Activated CD8-positive, alpha-beta memory T cell treated with anti-CD3 and anti-CD28 coated beads, Interleukin-2, amount 50 U/mL, for 24 hours (primary cell): Measurements from ENCODE around the gene ABLIM1.

ENCODE experiments used
- DNase-seq: peaks from one replicate; pipeline ENCODE4 v3.0.0-alpha.2; 2020; ENCODE audit errors: extremely low read depth

Gene ABLIM1

DNA sequence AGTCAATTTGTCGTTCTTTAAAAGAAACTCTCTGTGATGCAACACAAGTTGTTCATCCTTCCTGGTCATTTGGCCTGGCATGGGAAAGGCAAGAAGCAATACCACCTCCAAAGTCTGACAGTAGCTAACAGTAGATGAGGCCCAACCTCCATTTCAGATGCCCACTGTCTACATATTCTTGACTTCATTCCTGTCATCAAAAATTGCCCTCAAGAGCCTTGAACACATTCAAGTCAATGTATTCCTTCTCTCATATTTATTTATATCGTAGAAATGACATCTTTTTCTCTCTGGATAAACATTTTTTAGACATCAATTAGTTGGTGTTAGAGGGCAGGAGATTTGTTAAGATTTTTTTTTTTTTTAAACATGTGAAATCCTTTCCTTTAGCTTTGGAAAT is 33.7 kb downstream of the ABLIM1 start:
- no peak for DNase-seq

DNA sequence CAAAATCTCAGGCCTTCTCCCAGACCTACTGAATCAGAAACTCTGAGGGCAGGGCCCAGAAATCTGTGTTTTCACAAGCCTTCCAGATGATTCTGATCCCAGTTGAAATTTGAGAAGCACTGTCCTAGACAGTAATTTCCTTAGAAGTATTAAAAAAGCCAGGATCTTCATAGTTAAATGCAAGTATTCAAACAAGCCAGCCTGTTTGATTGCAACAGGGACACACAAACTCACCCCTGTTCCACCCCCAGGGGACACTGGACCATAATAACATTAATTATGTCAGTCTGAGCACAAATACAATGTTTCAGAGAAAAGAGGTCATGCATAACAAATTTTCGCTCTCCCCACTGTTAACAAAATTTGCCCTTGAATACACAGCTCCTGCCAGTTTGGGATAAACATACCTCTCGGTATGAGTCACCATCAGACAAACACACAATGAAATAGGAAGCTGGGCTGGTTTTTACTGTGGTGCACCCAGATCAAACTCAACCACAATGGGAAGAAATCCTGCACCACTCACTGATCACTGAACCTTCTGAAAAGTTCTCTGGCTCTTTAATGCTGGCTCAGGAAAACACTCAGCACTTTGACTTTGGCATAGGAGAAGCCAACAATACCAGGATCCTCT is 34.3 kb downstream of the ABLIM1 start:
- DNase-seq: no peak

DNA sequence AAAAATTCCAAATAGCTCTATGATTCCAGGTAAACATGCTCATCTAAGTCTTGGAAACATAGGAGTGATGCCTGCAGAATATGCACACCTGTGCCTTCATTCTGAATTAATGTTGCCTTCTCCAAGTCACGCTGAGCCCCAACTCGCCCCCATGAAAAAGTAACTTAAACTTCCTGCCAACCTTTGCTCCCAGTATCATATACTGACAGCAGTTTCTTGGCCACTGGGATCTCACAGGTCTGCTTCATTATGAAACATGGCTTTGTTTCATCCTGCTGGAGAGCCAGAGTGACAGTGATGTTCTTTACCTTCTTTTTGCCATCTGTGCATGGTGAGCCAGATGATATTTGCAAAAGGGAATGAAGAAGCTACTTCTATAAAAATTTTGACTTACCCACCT is 34.9 kb downstream of the ABLIM1 start:
- no peak for DNase-seq

DNA sequence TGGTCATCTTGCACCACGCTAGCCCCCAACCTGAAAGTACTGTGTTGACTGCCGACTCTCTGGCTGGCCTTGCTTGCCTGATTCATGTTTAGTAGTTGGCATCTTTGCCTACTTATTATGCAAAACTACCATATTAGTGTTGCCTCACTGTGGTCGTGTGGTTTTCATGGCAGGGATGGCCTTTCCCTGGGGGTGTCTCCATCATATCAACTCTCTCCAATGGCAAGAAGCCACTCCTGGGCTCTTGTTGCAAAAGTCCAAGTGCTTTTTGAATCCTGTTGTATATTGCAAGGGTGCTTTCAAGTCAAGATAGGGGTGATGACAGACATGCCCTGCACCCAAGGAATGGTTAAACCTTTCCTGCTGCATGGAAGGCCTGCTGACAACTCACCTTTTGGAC is 39.4 kb downstream of the ABLIM1 start:
- no peak for DNase-seq

DNA sequence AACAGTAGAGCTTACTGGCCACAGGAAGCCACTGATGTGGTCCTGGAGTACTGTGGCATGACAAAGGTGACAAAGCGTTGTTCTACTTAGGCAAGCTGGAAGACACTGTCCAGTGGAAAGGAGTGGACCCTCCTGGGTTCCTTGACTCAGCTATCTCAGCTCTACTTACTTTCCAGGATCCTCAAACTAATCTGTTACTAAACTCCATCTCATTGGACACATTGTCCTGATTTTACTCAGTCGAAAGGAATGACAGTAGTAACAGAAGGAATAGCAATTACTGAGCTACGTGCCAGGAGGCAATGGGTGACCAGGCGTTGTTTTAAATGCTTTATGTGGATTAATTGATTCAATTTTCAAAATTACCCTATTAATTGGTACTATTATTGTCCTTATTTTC is 41.6 kb downstream of the ABLIM1 start:
- no peak for DNase-seq

DNA sequence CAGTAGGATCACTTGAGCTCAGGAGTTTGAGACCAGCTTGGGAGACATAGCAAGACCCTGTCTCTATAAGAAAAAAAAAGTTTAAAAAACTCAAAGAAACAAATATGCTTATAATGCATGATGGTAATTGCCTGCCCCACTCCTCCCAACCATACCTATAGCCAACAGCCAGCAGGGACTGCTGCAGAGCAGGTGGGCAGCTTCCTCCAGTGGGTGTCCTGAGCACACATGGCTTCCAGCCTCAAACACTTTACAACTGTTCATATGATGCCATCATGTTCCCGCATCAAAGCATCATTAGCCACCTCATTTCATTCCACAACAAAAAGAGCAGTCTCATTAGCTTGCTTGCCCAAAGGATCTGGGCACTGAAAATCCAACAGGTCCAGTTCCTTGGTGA is 42.0 kb downstream of the ABLIM1 start:
- no peak for DNase-seq

DNA sequence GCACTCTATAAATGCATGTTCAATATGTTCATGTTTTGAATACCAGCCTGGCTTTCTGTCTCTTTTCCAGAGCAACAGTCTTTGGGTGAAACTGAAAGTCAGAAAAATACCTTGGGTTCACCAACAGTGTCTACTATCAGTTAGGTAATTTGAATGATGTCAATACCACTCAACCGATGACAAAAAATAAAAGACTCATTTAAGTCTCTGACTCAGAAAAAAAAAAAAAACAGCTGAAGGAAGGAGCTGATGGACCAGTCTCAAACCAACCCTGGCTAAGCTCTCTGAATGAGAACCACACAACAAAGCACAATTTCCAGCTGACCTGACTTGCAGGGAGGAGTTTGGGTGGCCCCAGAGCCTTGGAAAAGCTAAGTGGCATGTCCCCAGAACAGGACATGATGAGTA is 42.5 kb downstream of the ABLIM1 start:
- DNase-seq: no peak

DNA sequence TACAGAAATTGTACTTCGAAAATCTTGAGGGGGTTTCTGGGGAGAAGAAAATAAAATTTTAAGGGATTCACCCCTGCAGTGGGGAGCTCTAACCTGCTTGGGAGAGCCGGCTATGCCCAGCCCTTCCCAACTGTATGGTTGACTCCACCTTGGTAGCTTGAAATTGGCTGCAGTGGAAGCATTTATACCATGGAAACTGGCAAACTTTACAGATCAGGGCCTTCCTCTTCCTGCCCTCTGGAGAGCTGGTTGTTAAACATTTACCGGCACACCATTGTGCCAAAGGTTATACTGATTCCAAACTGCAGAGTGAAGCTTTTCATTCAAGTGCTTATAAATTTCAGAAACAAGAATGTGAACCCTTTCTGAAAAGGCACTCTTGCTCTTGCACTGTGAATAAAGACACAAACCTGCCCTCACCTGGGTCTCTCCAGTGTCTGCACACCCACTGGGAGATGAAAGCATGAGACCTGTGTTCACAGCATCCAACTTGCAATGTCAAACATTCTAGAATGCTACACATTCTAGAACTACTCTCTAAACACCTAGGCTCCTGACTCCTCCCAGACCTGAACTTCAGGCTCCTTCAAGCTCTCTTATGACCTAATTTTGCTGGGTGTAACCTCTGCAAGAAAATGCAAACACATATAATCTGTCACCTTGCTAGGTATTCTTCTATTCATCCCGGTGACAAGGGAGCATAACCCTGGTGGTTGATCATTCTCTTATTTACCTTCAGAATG is 44.7 kb downstream of the ABLIM1 start:
- no peak for DNase-seq

DNA sequence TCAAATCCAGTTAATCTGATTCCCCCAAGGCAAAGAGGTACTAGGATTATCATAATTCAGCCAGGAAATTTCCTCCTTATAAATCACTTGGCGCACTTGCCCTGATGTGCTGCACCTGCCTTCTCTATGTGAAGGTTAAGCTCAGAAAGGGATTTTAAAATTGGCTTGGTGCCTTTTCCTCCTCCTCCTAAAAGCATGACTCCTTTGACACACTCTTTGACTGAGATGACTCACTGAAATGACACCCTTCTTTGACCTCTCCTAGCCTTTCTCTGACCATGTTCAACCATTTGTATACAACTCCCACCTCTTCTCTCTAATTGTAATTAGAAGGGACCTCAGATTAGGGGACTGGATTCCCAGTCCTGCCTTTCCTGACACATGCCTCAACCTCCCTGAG is 46.5 kb downstream of the ABLIM1 start:
- no peak for DNase-seq

DNA sequence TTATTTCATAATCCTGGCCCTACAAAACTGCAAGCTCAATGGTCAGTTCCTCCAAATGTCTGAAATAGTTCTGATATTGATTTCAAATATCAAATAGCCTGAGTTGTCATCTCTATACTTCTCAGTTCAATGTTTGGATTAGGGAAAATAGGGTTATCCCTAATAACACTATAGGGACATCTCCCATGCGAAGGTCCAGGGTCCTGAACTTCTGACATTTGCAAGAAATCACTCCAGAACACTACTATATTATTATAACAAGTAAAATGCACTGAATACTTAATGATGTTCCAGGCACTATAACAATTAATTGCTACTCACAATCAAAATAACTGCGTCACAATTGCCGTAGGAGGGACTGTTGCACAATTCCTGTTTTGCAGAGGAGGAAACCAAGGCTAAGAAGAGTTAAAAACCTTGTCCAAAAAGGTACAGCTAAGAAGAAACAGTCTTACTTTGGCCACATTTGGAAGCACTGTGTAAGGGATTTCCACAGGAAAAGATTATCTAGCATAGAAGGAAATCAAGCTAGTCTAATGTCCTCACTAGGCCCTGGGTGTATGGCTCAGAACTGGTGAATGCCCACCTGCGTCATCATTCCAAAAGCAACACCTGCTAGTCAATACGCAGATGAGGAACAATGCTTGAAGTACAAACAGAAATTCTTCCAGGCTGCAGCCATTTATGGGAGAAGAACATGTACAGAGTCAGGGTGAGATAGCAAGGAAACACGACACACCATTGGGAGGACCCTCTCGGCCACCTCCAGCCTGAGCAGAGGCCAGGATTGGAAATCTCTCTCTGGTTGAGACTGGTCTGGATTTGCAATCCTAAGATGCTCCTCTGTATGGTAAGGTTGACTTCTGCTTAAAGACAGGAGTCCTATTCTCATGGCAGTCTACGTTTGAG is 48.3 kb downstream of the ABLIM1 start:
- no peak for DNase-seq

DNA sequence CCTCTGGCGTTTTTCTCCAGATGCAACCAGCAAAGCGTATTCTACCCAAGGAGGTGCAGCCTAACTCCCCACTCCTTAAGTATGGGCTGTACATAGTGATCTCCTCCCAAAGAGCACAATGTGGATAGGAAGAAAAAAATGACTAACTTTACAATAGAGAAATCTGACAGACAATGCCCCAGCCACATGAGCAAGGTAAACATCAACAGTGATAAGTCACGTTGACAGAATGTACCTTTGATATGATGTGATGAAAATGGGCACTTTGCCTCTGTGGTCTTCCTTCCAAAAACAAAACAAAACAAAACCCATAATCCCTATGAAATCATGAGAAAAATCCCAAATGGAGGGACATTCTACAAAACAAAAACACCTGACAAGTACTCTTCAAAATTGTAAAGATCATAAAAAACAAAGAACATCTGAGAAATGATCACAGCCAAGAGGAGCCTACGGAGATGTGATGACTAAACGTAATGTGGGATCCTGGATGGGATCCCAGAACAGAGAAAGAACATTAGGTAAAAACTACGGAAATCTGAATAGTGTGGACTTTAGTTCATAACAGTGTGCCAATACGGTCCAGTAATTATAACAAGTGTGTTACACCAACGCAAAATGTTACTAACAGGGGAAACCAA is 50.6 kb downstream of the ABLIM1 start:
- no peak for DNase-seq

DNA sequence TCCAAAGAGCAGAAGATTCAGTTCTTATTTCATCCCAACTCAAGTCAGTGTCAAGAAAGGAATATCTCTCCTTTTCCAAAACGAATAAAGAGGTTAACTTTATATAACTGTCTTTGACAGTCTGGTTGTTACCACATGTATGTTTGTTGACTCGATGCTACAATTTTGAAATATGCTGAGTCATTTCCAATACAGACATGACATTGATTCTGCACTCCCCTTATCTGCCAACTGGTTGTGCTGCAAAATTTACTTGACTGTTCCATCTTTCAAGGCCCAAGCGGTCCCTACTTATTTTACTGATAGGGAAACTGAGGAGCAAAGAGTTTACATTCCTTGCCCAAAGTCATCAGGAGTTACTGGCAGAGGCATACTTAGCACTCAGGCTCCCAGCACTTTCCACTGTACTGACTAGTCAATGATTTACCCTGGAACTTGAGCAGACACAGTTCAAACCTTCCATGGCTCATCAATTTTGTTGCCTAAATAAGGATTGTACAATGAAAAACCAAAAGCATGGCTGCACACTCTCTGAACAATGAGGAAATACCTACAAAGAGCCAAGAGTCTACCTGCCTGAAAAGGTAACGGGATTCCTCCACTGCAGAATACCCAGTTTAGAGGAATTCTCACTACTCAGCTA is 52.8 kb downstream of the ABLIM1 start:
- no peak for DNase-seq

DNA sequence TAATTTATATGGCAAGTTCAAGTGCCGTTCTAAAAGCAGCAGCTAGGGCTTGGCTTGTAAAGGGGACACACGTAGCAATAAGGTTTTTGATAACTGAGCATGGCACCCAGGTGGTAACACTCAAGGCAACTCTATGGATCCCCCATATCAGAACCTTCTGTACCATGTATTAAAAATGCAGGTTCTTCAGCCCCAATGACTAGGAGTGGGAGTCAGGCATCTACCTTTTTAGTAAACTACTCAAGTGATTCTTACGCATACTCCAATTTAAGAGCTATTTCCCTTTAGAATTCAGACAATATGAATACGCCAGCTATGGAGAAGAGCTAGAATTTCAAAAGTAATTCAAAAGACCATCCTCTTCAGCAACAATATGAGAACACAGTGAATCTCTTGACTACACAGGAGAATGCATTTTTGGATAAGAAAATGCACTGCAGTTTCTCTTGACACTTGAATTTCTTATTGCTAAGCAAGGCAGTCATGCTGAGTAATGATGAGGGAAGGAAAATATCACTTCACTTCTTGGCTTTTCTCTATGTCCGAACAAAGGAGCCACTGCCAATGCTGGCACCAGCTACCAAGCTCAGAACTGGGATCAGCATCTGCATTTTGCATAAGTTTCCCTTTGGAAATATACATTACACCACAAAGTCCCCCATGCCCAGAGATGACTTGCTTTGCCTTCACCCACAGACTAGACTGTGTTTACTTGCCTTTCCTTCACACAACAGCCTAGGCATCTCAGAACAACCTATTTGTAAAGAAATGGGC is 53.5 kb downstream of the ABLIM1 start:
- no peak for DNase-seq

DNA sequence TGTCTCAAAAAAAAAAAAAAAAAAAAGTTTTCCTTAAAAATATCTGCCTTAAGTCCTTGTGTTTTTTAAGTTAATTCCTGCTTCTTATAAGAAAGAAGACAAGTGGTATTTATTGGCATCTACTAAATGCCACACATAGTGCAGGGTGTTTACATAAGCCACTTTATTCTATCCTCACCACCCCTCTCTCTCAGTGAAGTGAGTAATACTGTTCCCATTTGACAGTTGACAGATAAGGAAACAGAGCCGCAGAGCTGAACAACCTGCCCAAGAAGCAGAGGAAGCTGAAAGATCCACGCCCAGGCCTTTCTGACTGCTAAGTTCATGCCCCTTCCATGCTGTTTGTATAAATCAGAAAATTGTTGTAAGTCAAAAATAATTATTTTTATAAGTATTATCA is 54.1 kb downstream of the ABLIM1 start:
- DNase-seq: no peak

DNA sequence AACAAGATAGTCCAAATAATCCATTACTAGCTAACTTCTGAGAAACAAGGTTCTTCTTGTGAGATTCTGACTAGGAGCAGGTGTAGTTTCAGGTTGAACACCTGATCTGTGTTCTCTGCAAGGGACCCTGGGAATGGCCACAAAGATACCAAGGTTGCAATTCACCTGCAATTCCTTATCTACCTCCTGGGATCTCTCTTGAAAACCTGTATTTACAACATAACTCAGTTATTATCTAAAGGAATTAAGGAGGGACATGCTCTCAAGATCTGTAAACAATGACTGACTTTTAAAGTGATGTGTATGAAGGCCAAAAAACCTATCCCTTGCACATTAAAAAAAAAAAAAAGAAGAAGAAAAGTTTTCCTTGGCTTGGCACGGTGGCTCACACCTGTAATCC is 54.8 kb downstream of the ABLIM1 start:
- no peak for DNase-seq

DNA sequence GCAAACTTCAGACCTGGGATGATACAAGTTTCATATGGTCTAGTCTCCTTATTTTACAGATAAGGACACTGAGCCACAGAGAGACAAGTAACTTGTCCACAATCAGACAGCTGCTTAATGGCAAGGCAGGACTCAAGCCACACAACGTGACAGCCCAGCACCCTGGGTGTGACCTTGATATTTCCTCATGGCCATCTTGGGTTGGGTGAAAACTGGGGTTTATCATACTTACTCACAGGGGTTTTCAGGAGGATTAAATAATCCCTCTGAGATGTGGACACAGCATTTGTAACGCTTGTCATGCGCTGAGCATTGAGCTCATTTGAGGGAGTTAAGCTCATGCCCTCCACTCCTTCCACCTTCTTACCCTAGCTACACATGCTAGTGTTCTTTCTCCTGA is 58.0 kb downstream of the ABLIM1 start:
- DNase-seq: no peak

DNA sequence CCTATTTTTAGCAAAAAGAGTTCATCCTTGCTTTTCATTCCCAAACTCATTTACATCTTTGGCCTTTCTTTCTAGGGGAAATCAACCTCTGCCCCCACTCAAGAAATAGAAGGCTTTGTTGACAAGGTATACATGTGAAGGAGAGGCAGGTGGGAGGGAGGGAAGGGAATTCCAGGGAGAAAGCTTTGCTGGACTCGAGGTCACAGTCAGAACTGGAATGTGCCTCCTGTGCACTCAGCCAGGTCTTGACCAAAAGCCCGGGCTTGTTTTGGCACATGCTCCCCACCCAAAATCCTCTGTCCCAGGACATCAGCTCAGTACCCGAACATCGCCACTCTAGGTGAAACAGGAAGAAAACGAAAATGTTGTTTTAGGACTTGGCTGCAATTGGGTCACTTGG is 61.3 kb downstream of the ABLIM1 start:
- DNase-seq: no peak

DNA sequence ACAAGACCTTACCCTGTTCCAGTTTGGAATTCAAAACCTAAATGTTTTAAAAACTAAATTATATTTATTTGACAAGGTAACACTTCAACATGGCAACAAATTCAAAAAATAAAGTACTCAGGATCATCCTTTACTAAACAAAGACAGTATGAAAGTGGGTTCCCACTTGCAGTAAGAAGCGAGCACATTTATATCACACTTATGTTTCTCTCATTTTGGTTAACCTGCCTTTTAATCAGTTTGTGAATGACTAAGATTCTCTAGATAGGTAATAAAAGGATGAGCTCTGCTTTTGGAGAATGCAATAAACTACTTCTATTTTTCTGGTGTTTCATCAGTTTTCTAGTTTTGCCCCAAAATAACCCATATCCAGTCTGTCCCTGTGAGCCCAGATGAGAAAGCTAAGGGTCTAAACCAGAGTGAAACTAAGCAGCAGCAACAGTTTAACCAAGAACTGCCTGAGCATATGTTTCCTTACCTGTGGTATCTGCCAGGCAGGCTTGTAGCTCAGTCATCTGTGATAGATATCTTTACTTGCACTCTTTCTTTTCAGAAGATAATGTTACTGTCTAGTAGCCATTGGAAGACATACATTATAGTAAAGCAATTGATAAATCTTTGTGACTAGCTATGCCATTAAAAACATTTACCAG is 64.1 kb downstream of the ABLIM1 start:
- no peak for DNase-seq

DNA sequence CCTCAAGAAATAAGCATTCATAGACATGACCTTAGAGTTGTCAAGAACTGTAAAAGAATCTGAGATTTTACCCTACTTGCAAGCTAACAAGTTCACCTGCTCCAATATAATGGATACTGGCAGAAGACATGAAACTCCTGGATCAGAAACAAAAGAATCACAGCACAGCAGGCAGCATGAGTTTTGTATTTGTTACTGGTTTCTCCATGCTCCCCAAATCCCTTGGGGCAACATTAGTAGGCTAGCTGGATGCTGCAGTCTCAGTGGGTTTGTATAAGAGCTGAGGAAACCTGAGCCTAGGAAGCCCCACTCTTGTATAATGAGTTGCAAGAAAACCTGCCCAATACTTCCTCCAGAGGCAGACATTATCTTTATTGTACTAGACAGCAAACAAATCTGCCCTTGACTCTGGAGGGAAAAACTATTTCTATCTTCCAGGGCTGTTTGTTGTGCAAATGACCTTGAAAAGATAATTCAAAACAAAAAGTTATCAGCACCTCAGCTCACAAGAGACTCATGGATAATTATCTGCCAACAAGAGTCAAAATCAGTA is 64.8 kb downstream of the ABLIM1 start:
- no peak for DNase-seq

DNA sequence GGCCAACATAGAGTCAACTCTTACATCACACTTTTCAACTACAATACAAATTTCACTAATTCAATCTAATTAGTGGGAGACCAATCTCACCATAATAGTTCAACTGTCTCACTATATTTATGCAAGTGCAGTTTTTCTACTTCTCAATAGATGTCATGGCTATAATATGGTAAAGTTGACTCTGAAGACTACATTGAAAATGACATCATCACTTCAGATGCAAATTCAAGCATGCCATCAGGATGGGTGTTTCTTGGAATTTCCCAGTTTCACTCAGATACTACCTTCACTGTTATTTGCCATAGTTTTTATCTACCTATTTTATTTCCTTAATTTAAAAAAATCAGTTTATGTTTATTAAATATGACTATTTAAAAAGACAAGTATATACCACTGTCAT is 67.1 kb downstream of the ABLIM1 start:
- no peak for DNase-seq
